Neuron (in vitro differentiated cells): ENCODE data around the gene LRRC74B.
"Not testable (repeated sequence)": the region's sequence is repeated elsewhere in the genome, so short reads cannot be mapped to it uniquely, and the experiment has no call there.

Source experiments
- H2AFZ ChIP-seq: one replicate; pipeline ENCODE4 v1.6.1; 2013; ENCODE audit warnings: low read depth, mild to moderate bottlenecking, inconsistent platforms, low read length, moderate library complexity
- H3K27me3 ChIP-seq: one replicate; pipeline ENCODE4 v1.6.1; 2013; ENCODE audit warnings: low read length; ENCODE audit not compliant: insufficient read depth
- H3K36me3 ChIP-seq: one replicate; pipeline ENCODE4 v1.6.1; 2013; ENCODE audit warnings: low read length; ENCODE audit not compliant: insufficient read depth
- H3K4me1 ChIP-seq: one replicate; pipeline ENCODE4 v1.6.1; 2013; ENCODE audit warnings: low read length; ENCODE audit not compliant: insufficient read depth
- H3K4me3 ChIP-seq: 2 replicates; pipeline ENCODE4 v1.5.1; 2013; ENCODE audit warnings: mild to moderate bottlenecking, low read length, moderate library complexity
- H3K9me3 ChIP-seq: one replicate; pipeline ENCODE4 v1.6.1; 2013; ENCODE audit warnings: low read length

Gene LRRC74B

DNA sequence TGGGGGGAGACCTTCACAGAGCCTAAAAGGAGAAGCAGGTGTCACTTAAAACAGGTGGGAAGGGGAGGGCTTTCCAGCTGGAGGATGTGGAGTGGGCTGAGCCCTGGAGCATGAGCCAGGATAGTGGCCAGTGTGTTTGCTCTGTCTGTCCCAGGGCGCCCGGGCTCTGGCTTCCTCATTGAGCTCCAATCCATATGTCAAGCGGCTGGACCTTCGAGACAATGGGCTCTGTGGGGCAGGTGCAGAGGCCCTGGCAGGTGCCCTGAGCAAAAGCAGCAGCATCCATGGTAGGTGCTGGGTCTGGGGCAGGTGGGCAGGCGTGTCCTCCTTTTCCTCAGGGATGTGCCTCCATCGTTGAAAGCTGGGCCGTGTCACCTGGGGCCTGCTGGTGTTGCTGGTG is 2.0 kb downstream of the LRRC74B start:
- Histone ChIP-seq H3K27me3 (peaks cover 3% of the 10 kb centered on the region), H3K9me3 (no peaks in the 10 kb centered on the region)

DNA sequence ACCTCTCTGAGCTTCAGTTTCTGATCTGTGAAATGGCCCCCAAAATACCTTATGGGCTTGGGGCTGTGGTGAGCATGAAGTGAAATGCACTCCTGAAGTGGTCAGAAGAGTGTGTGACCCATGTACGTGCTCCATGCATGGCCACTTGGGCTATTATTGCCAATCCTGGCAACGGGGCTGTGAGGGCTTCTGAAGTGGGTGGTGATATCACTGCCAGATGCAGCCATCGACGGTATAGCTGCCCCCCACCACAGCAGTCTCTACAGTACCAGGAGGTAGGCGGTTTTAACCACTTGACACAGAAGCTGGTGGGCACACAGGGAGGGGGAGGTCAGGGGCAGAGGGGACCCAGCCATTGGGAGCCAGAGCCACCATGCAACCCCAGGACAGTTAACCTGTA is 2.7 kb downstream of the LRRC74B start:
- not testable (repeated sequence) for H3K9me3 ChIP-seq, H3K27me3 ChIP-seq, H3K36me3 ChIP-seq, H3K4me3 ChIP-seq, H2AFZ ChIP-seq
- peaks cover 30% of the 10 kb centered on the region for H3K4me1 ChIP-seq

More for the DNA sequence above, 2.0 kb downstream of the LRRC74B start:
- Histone ChIP-seq H2AFZ (no peak overlapping the region), H3K36me3 (no peaks in the 10 kb centered on the region), H3K4me1 (peaks cover 30% of the 10 kb centered on the region), H3K4me3 (no peak overlapping the region)

DNA sequence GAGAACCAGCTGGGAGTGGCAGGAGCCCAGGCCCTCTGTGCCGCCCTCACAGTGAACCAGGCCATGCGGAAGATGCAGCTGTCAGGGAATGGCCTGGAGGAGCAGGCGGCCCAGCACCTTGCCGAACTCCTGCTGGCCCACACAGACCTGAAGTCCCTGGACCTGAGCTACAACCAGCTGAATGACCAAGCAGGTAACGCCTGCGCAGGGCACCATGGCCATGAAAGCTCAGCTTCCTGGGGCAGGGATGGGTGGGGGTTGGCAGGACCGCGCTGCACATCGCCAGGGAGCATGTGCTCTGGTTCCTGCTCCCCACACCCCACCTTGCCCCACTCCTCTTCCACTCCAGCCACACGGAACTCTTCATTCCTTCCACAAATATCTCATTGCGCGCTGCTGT is 3.2 kb downstream of the LRRC74B start:
- not testable (repeated sequence) for H3K4me3 ChIP-seq, H2AFZ ChIP-seq, H3K36me3 ChIP-seq, H3K27me3 ChIP-seq, H3K9me3 ChIP-seq
- peaks cover 27% of the 10 kb centered on the region for H3K4me1 ChIP-seq

DNA sequence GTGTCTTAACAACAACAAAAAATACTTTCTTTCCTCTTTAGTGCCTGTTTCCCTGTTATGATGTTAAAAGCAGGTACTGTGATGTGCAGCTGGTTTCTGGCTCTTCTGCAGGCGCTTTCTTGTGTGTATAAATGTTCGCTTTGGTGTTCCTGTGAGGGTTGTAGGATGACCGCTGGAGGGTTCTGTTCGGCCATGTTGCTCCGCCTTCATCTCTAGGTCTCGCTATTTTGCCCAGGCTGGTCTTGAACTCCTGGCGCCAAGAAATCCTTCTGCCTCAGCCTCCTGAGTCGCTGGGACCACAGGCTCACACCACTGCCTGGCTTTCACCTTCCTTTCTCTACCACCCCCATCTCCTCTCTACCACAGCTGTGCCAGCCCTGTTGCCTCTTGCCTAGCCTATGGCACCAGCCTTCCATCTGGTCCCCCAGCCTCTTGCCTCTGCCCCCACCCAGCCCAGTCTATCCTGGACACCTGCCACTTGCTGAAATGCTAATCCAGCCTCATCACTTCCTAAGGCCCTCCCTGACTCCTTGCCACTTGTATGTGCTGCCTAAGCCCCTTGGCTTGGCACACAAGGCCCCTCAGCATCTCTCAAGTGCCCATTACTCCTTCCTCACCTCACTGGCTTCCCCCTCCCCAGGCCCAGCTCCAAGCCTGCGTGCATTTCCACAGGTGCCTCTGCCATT is 5.5 kb downstream of the LRRC74B start:
- peaks cover 10% of the 10 kb centered on the region for H3K4me1 ChIP-seq
- H3K36me3 ChIP-seq: no peaks in the 10 kb centered on the region
- H3K27me3 ChIP-seq: peaks cover 6% of the 10 kb centered on the region
- no peak overlapping the region for H2AFZ ChIP-seq
- no peaks in the 10 kb centered on the region for H3K9me3 ChIP-seq
- no peak overlapping the region for H3K4me3 ChIP-seq

DNA sequence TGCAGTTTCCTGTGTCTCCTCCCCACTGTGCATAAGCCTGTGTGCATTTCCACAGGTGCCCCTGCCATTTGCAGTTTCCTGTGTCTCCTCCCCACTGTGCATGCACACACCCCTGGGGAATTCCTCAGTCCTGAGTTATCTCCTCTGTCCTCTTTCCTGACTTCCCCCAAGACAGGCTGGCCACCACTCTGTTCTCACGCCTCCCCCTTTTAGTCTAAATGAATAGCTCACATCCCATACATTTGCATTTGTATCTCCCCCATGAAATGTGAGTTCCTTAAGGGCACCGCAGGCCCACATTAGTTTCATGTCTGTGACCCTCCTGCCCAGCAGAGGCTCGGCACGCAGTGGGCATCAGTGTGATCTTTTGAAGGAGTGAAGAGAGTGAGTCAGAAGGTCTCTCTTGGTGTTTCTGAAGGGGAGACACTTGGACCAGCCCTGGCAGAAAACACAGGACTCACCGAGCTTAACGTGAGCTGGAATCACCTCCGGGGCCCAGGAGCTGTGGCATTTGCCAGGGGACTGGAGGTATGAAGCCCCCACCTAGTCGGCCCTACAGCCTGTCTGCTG is 6.2 kb downstream of the LRRC74B start:
- Histone ChIP-seq H3K4me3 (no peak overlapping the region), H2AFZ (no peak overlapping the region), H3K9me3 (no peaks in the 10 kb centered on the region), H3K27me3 (peaks cover 6% of the 10 kb centered on the region), H3K36me3 (no peaks in the 10 kb centered on the region), H3K4me1 (peaks cover 9% of the 10 kb centered on the region)

DNA sequence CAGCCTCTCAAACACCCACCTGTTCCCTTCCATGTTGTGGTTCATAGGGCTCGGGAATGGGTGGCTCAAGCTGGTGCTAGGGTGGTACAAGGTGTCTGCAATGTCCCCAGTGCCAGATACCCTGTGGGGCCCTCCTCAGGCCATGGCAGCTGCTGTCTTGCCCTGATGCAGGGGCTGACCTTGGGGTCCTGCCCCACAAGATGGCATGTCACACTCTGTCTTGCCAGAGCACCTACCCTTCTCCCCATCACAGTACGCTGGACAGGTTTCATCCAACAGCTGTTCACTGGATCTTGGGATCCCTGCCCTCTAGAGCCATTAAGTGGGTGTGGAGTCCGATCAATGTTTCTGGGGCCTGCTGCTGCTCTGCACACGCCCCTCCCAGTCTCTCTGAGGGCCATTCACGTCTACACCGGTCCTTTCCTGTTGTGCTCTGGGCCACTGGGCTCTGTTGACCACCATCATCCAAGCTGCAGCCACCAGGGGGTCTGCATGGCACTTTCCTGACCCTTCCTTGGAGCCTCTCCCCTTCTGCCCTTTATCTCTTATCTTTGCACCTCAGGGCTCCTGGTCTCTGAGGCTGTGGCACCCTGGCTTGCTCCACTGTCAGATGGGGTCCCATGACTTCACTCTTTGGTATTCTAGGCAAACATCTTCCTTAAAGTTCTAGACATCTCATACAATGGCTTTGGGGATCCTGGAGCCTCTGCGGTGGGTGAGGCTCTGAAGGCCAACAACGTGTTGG is 7.1 kb downstream of the LRRC74B start:
- no peak overlapping the region for H2AFZ ChIP-seq
- peaks cover 9% of the 10 kb centered on the region for H3K4me1 ChIP-seq
- H3K27me3 ChIP-seq: peaks cover 6% of the 10 kb centered on the region
- H3K9me3 ChIP-seq: no peaks in the 10 kb centered on the region
- H3K4me3 ChIP-seq: no peak overlapping the region
- H3K36me3 ChIP-seq: no peaks in the 10 kb centered on the region

DNA sequence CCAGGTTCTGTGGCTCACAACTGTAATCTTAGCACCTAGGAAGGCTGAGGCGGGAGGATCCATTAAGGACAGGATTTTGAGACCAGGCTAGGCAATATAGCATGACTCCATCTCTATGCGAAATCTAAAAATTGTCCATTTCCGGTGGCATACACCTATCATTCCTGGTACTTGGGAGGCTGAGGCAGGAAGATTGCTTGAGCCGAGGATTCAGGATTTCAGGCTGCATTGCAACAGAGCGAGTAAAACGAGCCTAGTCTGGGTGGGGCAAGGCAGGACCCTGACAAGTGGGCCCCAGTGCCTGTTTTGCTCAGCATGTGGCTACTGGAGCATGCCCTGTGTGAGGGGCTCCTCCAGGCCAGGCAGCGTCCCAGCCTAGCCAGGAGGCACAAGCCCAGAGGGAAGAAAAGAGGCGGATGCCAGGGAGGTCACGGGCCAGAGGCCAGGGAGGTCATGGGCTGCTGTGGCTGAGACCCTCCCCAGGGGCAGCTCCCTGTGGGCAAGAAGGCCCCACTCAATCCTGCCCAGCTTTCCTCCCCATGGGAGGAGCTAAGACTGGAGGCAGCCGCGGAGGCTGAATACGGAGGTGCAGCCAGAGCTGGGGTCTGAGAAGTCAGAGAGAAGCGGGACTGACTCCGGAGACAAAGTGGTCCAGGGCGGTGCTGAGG is 8.4 kb downstream of the LRRC74B start:
- Histone ChIP-seq H2AFZ (no peak overlapping the region), H3K4me3 (no peak overlapping the region), H3K9me3 (no peaks in the 10 kb centered on the region)

DNA sequence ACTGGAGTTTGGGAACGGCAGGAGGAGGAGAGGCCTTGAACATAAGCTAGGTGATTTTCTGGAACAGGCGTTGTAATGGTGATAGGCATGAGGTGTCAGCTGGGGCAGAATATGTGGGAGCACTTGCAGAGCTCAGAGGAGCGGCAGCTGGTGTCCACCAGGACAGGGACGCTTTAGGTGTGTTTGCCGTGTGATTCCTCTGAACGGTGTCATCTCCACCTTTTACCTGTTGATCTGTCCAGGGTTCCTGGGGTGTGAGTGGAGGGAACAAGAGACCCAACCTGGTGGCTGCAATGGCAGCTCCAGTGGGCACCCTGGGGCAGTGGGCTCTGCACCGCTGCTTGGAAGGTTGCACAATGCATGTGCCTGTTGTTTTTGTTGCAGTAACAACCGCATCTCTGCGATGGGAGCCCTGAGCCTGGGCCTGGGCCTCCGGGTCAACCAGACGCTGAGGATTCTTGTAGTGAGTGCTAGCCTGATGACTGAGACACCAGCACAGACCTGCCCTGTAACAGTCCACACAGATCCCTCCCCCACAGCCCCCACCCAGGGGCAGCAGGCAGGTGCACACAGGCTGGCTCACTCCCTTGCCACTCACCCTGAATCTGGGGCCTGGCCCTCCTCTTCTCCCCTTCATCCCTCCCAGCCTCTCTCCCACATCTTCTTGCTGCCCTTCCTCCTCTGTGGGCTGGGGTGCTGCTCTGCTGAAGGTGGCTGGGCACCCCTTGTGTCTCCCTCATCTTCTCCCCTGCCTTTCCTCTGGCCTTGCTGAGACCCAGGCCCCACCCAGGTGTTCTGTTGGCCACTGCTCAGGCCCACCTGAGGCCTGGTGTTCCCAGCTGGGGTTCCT is 9.2 kb downstream of the LRRC74B start:
- H3K4me3 ChIP-seq: no peak overlapping the region
- no peaks in the 10 kb centered on the region for H3K9me3 ChIP-seq
- no peaks in the 10 kb centered on the region for H3K36me3 ChIP-seq
- peaks cover 6% of the 10 kb centered on the region for H3K27me3 ChIP-seq
- no peak overlapping the region for H2AFZ ChIP-seq
- peaks cover 9% of the 10 kb centered on the region for H3K4me1 ChIP-seq

More for the DNA sequence above, 8.4 kb downstream of the LRRC74B start:
- H3K4me1 ChIP-seq: peaks cover 9% of the 10 kb centered on the region
- peaks cover 6% of the 10 kb centered on the region for H3K27me3 ChIP-seq
- no peaks in the 10 kb centered on the region for H3K36me3 ChIP-seq

DNA sequence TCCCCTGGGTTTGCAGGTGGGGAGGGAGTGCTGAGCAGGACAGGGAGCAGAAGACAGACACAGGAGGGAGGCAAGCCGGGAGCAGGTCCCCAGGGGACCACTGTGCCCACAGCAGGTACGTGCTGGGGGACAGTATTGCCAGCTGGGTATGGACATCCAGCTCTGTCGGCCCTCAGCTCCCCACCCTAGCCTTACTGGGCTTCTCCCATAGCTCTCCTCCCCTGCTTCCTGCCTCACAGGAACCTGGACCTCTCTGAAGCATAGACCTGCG is 9.8 kb downstream of the LRRC74B start:
- H3K4me3 ChIP-seq: no peak overlapping the region
- no peaks in the 10 kb centered on the region for H3K36me3 ChIP-seq
- H3K9me3 ChIP-seq: no peaks in the 10 kb centered on the region
- no peak overlapping the region for H2AFZ ChIP-seq
- peaks cover 9% of the 10 kb centered on the region for H3K4me1 ChIP-seq
- peaks cover 6% of the 10 kb centered on the region for H3K27me3 ChIP-seq

DNA sequence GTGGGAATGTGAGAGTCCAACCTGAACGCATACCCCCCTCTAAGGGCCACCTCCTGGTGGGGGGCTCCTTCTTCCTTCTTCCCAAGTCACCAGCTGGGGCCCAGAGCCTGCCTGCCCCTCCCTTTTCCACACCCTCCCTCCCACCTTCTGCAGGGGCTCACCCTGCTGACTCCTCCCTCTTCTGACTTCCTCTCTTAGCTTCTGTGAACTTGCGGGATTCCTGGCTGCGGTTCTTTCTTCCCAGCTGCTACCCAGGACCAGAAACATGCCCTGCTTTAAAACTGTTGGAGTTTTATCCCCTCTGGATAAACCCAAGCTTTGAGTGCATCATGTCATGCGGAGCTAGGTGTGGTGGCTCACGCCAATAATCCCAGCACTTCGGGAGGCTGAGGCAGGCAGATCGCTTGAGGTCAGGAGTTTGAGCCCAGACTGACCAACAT is 10.2 kb downstream of the LRRC74B start:
- H3K9me3 ChIP-seq: no peaks in the 10 kb centered on the region
- peaks cover 6% of the 10 kb centered on the region for H3K27me3 ChIP-seq
- H3K4me3 ChIP-seq: no peak overlapping the region
- no peaks in the 10 kb centered on the region for H3K36me3 ChIP-seq
- peaks cover 9% of the 10 kb centered on the region for H3K4me1 ChIP-seq
- H2AFZ ChIP-seq: no peak overlapping the region

DNA sequence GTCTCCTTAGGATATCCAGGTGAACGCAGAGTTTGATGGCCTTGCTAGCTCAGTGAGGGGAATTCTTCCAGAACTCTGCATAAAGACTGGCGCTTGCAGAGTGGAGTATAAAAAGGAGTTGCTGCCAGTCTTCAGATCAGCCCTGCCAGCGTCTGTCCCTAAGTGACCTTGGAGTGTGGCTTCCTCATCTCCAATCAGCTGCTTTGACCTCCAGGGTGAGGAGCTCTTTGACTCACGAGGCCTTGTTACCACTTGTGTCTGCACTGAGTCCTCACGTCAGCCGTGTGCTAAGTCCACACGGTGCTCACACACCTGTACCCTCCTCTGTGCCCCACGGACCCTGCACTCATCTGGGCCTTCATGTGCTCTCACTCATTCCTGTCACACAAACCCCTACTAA is 14.6 kb downstream of the LRRC74B start:
- H3K36me3 ChIP-seq, H3K27me3 ChIP-seq, H3K4me1 ChIP-seq, H2AFZ ChIP-seq, H3K4me3 ChIP-seq, H3K9me3 ChIP-seq: not testable (repeated sequence)

DNA sequence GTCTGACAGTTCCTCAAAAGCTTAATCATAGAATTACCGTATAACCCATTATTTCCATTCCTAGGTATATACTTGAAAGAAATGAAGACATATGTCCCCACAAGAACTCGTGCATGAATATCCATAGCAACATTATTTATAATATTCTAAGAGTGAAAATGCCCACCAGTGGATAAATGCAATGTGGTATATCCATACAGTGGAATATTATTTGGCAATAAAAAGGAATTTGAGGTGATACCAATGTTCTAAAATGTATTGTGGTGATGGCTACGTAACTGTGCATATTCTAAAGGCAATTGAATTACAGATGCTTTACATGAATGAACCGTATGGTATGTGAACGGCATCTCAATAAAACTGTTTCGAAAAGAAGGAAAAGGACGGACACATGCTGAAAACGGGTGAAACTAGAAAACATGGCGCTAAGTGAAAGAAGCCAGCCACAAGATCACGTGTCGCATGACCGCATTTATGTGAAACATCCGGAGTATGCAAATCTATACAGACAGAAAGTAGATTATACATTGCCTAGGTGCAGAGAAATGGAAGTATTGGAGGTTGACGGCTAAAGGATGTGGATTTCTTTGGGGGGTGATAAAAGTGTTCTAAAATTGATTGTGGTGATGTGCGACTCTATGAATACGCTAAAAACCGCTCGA is 16.0 kb downstream of the LRRC74B start:
- H3K4me3 ChIP-seq, H3K27me3 ChIP-seq, H2AFZ ChIP-seq, H3K4me1 ChIP-seq, H3K9me3 ChIP-seq, H3K36me3 ChIP-seq: not testable (repeated sequence)
